B cell (primary cell): ENCODE data around the gene PRR14L. TPM values are rescaled to one million over a fixed set of nuclear protein-coding genes. Genes with fewer than 3 reads are reported as not detected.

Source experiments
- ATAC-seq: fragments of 200-7000 bp; cut with Tn5 transposase; one replicate; pipeline ENCODE4 v1.10.0; 2021; ENCODE audit warnings: low read depth, mild to moderate bottlenecking, moderate number of reproducible peaks, moderate library complexity
- CTCF ChIA-PET: fragments of 350-600 bp; sonication (Branson Sonifier 250); formaldehyde crosslinking; loops from one replicate; lab custom pipeline; 2021; ENCODE audit warnings: antibody characterized with exemption, inconsistent platforms; lab: Charles Lee
- POLR2A ChIA-PET: fragments of 350-600 bp; sonication (Branson Sonifier 250); formaldehyde crosslinking; loops from one replicate; lab custom pipeline; 2021; ENCODE audit warnings: antibody characterized with exemption; lab: Charles Lee
- DNase-seq: peaks from one replicate; pipeline ENCODE4 v3.0.0; 2013
- H2AFZ ChIP-seq: 2 replicates; pipeline ENCODE4 v1.6.1; 2012; ENCODE audit warnings: mild to moderate bottlenecking, low read depth, low read length; ENCODE audit not compliant: insufficient read depth, poor library complexity, severe bottlenecking
- H3K27ac ChIP-seq, 2 donors: 1 replicate in 1 of 2; 2 replicates in 1 of 2; pipeline ENCODE4 v1.5.1; 2012 to 2013; ENCODE audit warnings: low read length in 2 of 2, mild to moderate bottlenecking in 2 of 2, moderate library complexity in 1 of 2
- H3K27me3 ChIP-seq, 4 experiments: fragments of 200-600 bp in 1 of 4; sonication (generic) in 1 of 4; replicated peaks in 1 of 4; 1 replicate in 2 of 4; 2 replicates in 2 of 4; pipeline versions ENCODE4 v1.6.1 to v1.7.0; 2013 to 2016; ENCODE audit warnings: low read length in 3 of 4, mild to moderate bottlenecking in 2 of 4, mixed read lengths in 1 of 4, moderate library complexity in 1 of 4; ENCODE audit not compliant: insufficient read depth in 4 of 4, control insufficient read depth in 3 of 4; ENCODE audit errors: control extremely low read depth in 1 of 4
- H3K36me3 ChIP-seq, 2 experiments: replicated peaks in 1 of 2; 1 replicate in 1 of 2; 2 replicates in 1 of 2; pipeline versions ENCODE4 v1.6.1 to v1.7.1; 2013; ENCODE audit warnings: low read length in 1 of 2; ENCODE audit not compliant: insufficient read depth in 2 of 2, control insufficient read depth in 1 of 2; ENCODE audit errors: control extremely low read depth in 1 of 2, extremely low read depth in 1 of 2
- H3K4me1 ChIP-seq, 2 donors: fragments of 200-600 bp in 1 of 2; sonication (generic) in 1 of 2; 1 replicate in 1 of 2; 2 replicates in 1 of 2; pipeline versions ENCODE4 v1.5.1 to v1.6.1; 2013 to 2017; ENCODE audit warnings: low read length in 2 of 2; ENCODE audit not compliant: control insufficient read depth in 2 of 2, insufficient read depth in 2 of 2
- H3K4me2 ChIP-seq: replicated peaks from 2 replicates; pipeline ENCODE3; 2012; ENCODE audit warnings: mild to moderate bottlenecking, low read depth, low read length; ENCODE audit not compliant: poor library complexity, severe bottlenecking
- H3K4me3 ChIP-seq, 5 experiments: fragments of 200-600 bp in 1 of 5; sonication (generic) in 1 of 5; 1 replicate in 3 of 5; 2 replicates in 2 of 5; pipeline versions ENCODE4 v1.5.1 to v1.7.0; 2011 to 2016; ENCODE audit warnings: low read length in 4 of 5, mild to moderate bottlenecking in 4 of 5, low read depth in 2 of 5, control low read depth in 1 of 5, moderate library complexity in 1 of 5; ENCODE audit not compliant: insufficient read depth in 1 of 5; ENCODE audit errors: control extremely low read depth in 1 of 5, extremely low read depth in 1 of 5
- H3K79me2 ChIP-seq: fragments of 200-600 bp; sonication (generic); one replicate; pipeline ENCODE4 v1.6.0; 2016; ENCODE audit warnings: low read length; ENCODE audit not compliant: control insufficient read depth, insufficient read depth
- H3K9ac ChIP-seq: fragments of 200-600 bp; sonication (generic); 2 replicates; pipeline ENCODE4 v1.6.1; 2017; ENCODE audit warnings: mild to moderate bottlenecking, low read length, moderate library complexity
- H3K9me3 ChIP-seq, 3 donors: one replicate each; pipeline versions ENCODE4 v1.6.1 to v1.7.1; 2013; ENCODE audit warnings: low read length in 2 of 3; ENCODE audit not compliant: control insufficient read depth in 2 of 3, insufficient read depth in 1 of 3; ENCODE audit errors: control extremely low read depth in 1 of 3
- H4K20me1 ChIP-seq: 2 replicates; pipeline ENCODE4 v1.6.0; 2012; ENCODE audit warnings: mild to moderate bottlenecking, low read length; ENCODE audit not compliant: insufficient read depth, control insufficient read depth, poor library complexity, severe bottlenecking
- H3K27ac Mint-ChIP-seq: one replicate; pipeline ENCODE4 v1.8.0; 2021; ENCODE audit warnings: mixed read lengths
- H3K27me3 Mint-ChIP-seq: one replicate; pipeline ENCODE4 v1.8.0; 2021; ENCODE audit warnings: mixed read lengths
- H3K4me1 Mint-ChIP-seq: one replicate; pipeline ENCODE4 v1.8.0; 2021; ENCODE audit warnings: mixed read lengths
- H3K4me3 Mint-ChIP-seq: one replicate; pipeline ENCODE4 v1.8.0; 2021; ENCODE audit warnings: mixed read lengths
- H3K9me3 Mint-ChIP-seq: one replicate; pipeline ENCODE4 v1.8.0; 2022; ENCODE audit warnings: mixed read lengths; ENCODE audit not compliant: insufficient read depth
- CTCF ChIP-seq: fragments of 200-600 bp; IDR thresholded peaks from one replicate; pipeline ENCODE4 v1.8.0; 2022; ENCODE audit warnings: antibody characterized with exemption, mild to moderate bottlenecking
- EZH2 ChIP-seq: IDR thresholded peaks from 2 replicates; pipeline ENCODE4 v1.6.1; 2012; ENCODE audit warnings: borderline replicate concordance, low read depth, mild to moderate bottlenecking, moderate library complexity, low read length; ENCODE audit not compliant: insufficient read depth, poor library complexity, severe bottlenecking
- WGBS: methylation state at CpG from one replicate; pipeline ENCODE4 v1.1.5; 2013; ENCODE audit warnings: missing lambda C conversion rate; ENCODE audit not compliant: insufficient coverage; 5-methylcytosine and 5-hydroxymethylcytosine counted together
- intact Hi-C: fragments of 100-400 bp; cut with micrococcal nuclease; formaldehyde crosslinking; loops from one replicate; pipeline ENCODE4 v1.10.0; 2022
- polyA plus RNA-seq: library from polyadenylated mRNA; depleted of rRNA; stranded (reverse); fragments of >200 nt; gene quantifications from 2 replicates; pipeline ENCODE4 v1.2.3, GENCODE V29; 2012
- total RNA-seq, 2 donors: library from RNA; stranded (reverse); fragments of 120-200 nt in 1 of 2; gene quantifications; 1 replicate in 1 of 2; 2 replicates in 1 of 2; pipeline versions ENCODE4 v1.2.3 to v1.2.4, GENCODE V29; 2013 to 2022

Gene PRR14L
- total and polyA plus RNA-seq, 2 donors (not counting 1 experiment from before 2014, with no cell fraction given) = 8.5 to 69.6 TPM

- H3K27ac ChIP-seq = no peak overlapping the region
- ChIA-PET POLR2A (interaction anchor here (1.7 kb wide), 1 partner anchor 24 kb away, joined by 5 read pairs; no protein-coding TSS in a partner anchor), CTCF (interaction anchor here (1.4 to 2.9 kb wide), 2 partner anchors 12 to 20 kb away, joined by 4 to 13 read pairs; no protein-coding TSS in a partner anchor)
- no peak for ATAC-seq
- H3K9me3 ChIP-seq = no peaks in the 10 kb centered on the region
- no peak overlapping the region for H3K4me2 ChIP-seq
- H3K4me1 ChIP-seq = peaks cover 16 to 33% of the 10 kb centered on the region in 2 donors
- 96% methylated on average over 2 of the region's 2 CpGs for WGBS
- intact Hi-C loops = no loop called here
- no peaks in the 10 kb centered on the region for H3K27me3 ChIP-seq
- no peak overlapping the region for H3K9ac ChIP-seq
- H2AFZ ChIP-seq = no peak overlapping the region
- Mint-ChIP-seq H3K4me3 (peak overlapping the region; percentile 14), H3K27me3 (no peaks in the 10 kb centered on the region), H3K27ac (peak overlapping the region; percentile 10), H3K4me1 (peaks cover 56% of the 10 kb centered on the region), H3K9me3 (no peaks in the 10 kb centered on the region)
- no peak overlapping the region for H3K4me3 ChIP-seq
- H3K36me3 ChIP-seq = peaks cover 2 to 15% of the 10 kb centered on the region in 2 experiments
- TF ChIP-seq CTCF (no peak), EZH2 (no peak)
- DNase-seq = no peak
- peaks cover 40% of the 10 kb centered on the region for H4K20me1 ChIP-seq
- H3K79me2 ChIP-seq = peaks cover 96% of the 10 kb centered on the region
Observed at GRCh38 chr22:31653944-31654343, 96.0 kb downstream of the PRR14L start.

GRCh38 chr22:31652911-31653684 is 96.8 kb downstream of the PRR14L start:
- POLR2A ChIA-PET = interaction anchor here (0.7 kb wide), 1 partner anchor 24 kb away, joined by 3 read pairs; no protein-coding TSS in a partner anchor
- H3K79me2 ChIP-seq = peaks cover 93% of the 10 kb centered on the region
- ATAC-seq = no peak

More at GRCh38 chr22:31652911-31653684, 96.8 kb downstream of the PRR14L start:
- Mint-ChIP-seq H3K27me3 (no peaks in the 10 kb centered on the region), H3K4me1 (peaks cover 54% of the 10 kb centered on the region), H3K27ac (peak overlapping the region; percentile 10), H3K9me3 (no peaks in the 10 kb centered on the region), H3K4me3 (peak overlapping the region; percentile 26)
- Histone ChIP-seq H3K4me2 (peak overlapping the region; percentile 17), H3K9ac (no peak overlapping the region), H3K4me1 (peaks cover 16 to 33% of the 10 kb centered on the region in 2 donors), H3K4me3 (no peak overlapping the region), H2AFZ (no peak overlapping the region), H4K20me1 (peaks cover 33% of the 10 kb centered on the region), H3K27ac (peak overlapping the region in 1 of 2 donors; percentile 17), H3K36me3 (peaks cover 2 to 21% of the 10 kb centered on the region in 2 experiments), H3K27me3 (no peaks in the 10 kb centered on the region), H3K9me3 (no peaks in the 10 kb centered on the region)
- DNase-seq = no peak
- intact Hi-C loops = no loop called here
- CTCF ChIA-PET = interaction anchor here (1.0 to 2.9 kb wide), 3 partner anchors 8 to 20 kb away, joined by 3 to 13 read pairs (median 4); no protein-coding TSS in a partner anchor
- TF ChIP-seq EZH2 (no peak), CTCF (no peak)
- 100% methylated on average over 2 of the region's 9 CpGs for WGBS
